GM19452 (cell line): Measurements from ENCODE around the gene DBF4B.

Source experiments
- ATAC-seq: cut with Tn5 transposase; IDR thresholded peaks from one replicate; pipeline ENCODE4 v1.9.1; 2021; ENCODE audit not compliant: unreplicated experiment

DBF4B gene

DNA sequence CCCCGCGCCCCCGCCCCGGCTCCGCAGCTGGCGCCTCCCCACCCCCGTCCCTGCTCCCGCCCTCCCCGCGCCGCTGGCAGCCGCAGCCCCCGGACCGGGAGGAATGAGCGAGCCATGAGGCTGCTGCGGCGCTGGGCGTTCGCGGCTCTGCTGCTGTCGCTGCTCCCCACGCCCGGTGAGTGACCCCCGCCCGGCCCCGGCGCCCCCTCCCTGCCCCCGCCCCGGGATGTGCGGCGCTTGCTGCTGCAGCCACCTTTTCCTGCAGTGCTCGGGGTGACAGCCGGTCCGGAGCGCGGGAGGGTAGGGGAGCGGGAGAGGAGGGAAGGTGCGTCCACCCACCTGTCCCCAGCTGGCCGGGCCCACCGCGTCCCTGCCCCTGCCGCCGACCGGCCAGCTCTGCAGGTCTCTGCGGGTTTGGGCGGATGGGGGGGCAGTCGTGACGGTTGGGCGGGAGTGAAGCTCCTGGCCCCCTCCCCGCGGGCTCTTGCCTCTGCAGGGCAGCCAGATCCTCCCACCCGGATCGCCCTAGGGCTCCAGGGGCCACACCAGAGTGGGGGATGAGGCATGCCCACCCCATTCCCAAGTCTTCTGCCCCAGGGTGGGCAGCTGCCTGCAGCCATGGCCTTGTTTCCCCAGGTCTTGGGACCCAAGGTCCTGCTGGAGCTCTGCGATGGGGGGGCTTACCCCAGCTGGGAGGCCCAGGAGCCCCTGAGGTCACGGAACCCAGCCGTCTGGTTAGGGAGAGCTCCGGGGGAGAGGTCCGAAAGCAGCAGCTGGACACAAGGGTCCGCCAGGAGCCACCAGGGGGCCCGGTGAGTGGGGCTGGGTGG is 50.8 kb downstream of the DBF4B start:
- ATAC-seq, result no peak

DNA sequence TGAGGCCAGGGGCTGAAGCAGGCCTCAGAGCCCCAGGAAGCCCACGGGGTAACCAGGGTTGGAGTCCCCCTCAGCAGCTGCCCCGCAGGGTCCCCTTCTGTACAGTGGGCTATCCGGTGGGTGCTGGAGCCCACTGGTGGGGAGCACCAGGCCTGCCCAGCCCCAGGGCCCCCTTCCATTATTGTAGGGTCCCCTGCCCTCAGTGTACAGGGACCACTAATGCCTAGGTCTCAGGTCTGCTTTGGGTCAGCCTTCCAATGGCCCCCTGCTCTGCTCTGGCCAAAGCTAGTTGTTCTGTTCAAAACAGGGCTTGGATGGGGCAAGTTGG is 51.4 kb downstream of the DBF4B start:
- ATAC-seq, result no peak

DNA sequence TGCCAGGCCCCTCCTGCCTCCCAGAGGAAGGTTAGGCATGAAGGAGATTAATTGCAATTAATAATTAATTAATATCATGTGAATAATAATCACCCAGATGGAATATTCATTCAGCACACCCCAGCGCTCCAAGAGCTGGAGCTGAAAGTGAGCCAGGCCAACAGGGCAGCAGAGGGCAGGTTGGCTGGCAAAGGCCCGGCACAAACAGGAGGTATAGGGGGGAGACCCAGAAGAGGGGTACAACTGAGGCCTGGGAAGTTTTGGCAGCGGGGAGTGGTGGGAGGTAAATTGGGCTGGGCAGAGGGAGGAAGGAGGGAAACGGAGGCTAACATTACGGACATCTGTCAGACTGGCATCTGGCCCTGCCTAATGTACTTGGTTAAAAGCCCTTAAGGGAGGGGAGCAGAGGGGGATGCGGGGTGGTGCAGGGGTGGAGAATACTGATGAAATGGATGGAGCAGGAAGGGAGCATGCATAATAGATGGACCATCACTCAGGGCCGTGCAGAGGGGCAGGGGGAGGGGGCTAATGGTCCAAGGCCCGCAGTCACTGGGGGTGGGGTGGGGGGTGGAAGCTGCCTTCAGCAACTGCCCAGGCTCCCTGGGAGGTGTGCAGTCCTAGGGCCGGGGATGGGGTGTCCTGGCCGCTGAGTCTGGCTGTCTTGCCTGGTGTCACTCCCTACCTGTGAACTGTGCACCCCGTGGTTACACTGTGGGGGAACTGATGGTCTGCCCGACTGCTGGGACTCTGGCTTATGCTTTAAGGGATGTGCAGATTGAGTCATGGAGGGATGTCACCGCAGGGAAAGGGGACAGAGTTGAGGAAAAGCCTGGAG is 52.2 kb downstream of the DBF4B start:
- ATAC-seq, result no peak

DNA sequence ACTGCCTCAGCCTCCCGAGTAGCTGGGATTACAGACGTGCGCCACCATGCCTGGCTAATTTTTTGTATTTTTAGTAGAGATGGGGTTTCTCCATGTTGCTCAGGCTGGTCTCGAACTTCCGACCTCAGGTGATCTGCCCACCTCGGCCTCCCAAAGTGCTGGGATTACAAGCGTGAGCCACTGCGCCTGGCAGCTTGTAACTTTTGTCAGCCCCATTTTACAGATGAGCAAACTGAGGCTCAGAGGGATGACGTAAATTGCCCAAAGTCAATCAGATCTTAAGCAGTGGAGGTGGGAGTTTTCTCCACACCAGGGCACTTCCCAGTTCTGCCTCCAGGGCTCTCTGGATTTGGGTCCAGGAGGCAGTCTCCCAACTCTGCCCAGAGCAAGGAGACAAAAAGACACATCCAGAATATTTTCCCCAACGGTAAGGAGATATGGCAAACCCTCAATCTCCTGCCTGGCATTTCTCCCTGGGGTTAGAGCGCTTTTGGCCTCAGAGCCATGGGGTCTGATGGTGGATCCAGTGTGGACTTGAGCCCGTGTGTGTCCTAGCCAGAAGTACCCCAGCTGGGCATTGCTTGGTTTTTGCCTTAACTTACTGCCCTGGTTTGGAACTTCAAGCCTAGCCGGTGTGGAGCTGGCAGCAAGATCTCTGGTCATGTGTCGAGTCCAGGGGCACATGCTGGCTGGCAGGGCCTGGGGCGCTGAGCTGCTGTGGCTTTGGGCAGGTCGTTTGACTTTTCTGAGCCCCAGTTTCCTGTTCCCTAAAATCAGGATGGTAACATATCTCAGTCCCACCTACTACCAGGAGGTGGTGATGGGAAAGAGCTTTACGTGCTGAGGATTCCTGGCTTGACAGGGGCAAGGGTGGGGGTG is 53.7 kb downstream of the DBF4B start:
- no peak for ATAC-seq

DNA sequence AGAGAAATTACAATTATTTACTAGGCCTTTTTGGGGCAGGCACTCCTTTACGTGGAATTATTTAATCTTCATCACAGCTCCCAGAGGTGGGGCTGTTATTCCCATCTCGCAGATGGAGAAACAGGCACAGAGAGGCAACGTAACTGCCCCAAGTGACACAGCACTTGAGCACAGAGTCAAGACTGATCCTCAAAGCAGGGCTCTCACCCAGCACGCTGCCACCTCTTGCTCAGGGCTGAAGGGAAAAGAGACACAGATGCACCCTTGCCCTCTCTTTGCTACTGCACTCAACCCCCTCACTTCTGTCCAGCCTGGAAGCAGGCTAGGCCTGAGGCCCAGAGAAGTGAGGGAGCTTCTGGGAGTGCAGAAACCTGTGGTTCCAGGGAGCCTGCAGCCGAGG is 54.7 kb downstream of the DBF4B start:
- no peak for ATAC-seq

DNA sequence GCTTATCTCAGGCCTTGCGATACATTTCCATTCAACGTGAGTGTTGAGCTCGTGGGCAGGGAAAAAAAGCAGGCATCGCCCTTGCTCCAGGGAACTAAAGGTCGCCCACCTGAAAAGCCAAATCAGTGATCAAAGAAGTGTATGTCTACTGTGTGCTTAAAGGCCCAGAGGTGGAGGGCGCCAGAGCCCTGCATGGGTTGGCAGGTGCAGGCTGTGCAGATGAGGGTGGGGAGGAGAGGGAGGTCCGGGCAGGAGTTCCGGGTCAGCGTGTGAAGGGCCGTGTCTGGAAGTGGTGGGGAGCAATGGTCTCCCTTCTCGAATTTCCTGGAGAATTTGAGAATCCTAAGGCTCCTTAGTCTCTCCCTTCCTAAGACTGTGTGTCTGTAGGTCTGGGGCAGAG is 57.5 kb downstream of the DBF4B start:
- ATAC-seq, result no peak

DNA sequence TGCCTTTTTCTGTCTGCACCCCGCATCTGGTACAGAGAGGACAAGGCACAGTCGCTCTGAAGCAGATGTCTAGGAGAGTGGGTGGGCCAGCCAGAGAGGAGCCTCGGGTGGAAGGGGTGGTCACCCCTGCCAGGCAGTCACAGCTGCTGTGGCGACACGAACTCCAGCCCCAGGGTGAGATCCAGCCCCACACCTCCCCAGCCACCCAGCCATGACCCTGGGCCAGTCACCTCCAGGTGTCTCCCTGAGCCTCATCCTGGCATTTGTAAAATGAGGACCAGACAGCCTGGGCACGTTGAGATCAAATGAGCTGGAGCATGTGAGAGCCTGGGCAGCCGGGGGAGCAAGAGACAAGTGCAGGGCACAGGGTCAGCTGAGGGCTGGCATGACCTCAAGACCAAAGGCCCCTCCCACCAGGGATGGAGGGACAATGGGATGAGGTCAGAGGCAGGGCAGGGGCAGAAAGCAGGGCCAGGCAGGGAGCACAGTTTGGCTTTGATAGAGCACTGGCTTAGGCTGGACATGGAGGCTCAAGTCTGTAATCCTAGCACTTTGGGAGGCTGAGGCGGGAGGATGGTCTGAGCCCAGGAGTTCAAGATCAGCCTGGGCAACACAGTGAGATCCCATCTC is 58.1 kb downstream of the DBF4B start:
- ATAC-seq, result no peak

DNA sequence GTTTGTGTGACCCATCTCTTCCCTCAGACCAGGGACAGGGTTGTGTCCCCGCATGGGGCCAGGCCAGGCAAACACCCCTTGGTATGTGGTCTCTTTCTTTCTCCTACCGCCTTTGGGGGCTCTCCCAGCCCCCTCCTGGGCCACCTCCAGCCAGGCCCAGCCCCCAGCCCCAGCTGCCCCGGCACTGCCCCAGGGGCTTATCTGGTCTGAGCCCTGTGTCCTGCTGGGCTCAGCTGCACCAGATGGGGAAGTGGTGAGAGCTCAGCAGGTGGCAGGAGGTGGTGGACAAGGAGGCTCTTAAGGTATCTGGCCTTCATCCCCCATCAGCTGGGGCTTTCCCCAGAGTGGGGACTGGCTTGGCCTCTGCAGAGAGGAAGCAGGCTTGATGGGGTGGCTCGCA is 59.0 kb downstream of the DBF4B start:
- ATAC-seq, result no peak

DNA sequence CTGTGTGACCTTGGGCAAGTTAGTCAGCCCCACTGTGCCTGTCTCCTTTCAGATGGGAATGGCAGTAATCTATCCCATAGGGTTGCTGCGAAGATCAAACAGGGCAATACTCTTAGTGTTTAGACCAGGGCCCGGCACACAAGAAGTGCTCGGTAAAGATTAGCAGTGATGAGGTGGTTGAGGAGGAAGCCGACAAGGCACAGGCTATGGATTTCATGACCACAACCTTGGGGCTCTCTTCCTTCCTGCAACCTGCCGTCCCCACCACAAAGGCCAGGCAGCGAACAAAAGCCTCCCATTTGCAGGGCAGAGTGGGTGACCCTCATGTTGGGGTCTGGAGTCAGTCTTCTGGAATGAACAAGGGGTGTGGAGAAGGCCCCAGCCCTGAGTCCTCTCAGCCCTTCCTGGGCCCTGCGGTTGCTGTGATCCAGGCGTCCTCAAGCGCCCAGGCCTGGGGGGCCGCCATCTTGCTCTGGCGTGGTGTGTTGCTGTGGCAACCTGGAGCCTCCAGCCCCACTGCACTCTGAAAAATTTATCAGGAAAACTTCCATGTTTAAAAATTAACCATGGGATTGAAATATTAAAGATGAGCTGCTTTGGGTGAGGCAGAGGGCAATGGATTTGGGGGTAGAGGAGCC is 60.2 kb downstream of the DBF4B start:
- ATAC-seq, result no peak

DNA sequence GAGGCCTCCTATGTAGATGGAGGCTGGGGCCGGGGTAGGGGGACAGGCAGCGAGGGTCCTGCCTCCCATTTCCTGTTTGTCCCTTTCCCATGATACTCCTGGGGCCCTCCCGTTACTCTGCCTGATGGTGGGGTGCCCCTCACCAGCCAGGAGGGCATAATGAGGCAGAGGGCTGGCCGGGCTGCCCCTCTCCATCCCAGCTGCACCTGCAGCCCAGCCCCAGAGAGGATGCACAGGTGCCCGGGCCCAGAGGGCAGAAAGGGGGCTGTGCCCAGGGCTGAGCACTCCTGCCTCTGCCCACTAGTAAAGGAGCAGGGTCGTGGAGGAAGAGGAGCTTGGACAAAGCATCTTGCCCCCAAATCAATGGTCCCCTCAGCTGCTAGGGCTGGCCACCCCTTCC is 60.8 kb downstream of the DBF4B start:
- no peak for ATAC-seq

DNA sequence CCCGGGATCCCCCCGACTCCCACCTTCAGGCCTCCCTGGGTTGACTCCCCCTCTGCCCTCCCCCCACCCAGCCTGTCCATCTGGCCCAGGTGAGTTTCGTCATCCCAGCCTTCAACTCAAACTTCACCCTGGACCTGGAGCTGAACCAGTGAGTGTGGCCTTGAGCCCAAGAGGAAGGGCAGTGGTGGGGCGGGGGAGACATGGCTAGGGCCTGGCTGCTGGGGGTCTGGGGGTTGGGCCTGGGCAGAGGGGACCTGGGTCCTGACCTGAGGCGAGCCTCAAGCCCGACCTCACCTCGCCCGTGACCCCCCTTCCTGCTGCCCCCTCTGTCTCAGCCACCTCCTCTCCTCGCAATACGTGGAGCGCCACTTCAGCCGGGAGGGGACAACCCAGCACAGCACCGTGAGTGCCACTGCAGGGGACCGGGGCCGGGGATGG is 61.2 kb downstream of the DBF4B start:
- no peak for ATAC-seq

DNA sequence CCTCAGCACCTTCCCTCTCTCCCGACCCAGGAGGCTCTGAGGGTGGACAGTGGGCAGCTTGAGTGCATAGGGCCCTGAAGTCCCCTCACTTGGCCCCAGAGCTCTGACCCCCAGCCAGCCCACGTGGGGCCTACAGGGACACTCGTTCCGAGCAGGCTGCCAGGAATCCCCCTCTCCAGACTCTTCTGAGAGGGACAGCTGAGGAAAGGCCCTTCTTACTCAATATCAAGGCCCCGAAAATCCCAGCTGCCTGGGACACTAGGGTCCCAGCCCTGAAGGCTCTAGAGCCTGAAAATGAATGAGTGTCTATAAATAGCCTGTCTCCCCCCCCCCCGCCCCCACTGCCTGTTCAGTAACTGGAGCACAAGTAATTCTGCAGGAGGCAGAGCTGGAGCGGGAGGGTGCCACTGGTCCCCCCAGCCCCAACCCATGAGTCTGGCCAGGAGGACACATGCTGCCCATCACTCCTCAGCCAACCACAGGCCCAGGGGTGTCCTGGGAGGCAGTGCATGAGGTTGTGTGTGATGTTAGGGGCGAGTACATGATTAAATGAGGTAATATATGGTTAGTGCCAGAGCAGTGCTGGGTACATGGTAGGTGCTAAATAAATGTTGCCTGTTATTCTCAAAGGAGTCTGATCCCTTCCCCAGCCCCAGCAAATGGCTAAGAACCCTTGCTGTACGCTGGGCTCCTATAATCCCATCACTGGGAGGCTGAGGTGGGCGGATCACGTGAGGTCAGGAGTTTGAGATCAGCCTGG is 61.9 kb downstream of the DBF4B start:
- ATAC-seq, result no peak

DNA sequence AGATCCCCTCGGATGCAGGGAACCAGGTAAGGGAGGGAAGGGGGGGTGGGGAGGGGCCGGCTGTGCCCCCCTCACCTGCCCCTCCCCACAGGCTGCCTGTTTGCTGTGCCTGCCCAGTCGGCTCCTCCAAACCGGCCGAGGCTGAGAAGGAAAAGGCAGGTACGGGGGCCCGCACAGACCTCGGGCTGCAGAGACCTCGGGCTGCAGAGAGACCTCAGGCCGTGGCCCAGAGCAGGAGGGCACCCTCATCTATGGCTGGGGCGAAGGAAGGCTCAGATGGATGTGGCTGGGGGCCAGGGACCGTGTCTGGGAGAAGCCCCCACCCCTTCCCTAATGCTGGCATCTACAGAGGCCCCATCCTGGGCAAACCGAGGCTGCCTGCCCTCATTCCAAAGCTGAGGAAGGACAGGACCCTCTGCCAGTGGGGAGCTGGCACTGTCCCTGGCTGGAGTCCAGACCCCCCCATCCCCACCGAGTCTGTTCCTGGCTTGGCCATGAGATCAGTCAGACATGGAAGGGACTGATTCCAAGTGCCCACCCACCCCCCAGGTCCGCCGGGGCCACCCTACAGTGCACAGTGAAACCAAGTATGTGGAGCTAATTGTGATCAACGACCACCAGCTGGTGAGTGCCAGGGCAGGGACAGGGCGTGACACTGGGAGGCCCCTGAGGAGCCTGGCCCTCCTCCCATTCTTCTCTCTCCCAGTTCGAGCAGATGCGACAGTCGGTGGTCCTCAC is 64.0 kb downstream of the DBF4B start:
- ATAC-seq, result no peak

DNA sequence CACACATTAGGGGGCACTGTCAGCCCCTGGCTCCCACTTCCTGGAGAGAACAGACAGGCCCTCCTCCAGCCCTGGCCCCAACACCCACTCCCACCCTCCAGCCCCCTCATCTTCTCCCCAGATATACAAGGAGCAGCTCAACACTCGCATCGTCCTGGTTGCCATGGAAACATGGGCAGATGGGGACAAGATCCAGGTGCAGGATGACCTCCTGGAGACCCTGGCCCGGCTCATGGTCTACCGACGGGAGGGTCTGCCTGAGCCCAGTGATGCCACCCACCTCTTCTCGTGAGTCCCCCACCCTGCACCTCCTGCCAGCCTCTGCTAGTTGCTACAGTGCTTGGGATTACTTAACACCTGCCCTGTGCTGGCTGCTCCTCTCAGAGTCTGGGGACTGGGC is 64.7 kb downstream of the DBF4B start:
- ATAC-seq, result no peak

DNA sequence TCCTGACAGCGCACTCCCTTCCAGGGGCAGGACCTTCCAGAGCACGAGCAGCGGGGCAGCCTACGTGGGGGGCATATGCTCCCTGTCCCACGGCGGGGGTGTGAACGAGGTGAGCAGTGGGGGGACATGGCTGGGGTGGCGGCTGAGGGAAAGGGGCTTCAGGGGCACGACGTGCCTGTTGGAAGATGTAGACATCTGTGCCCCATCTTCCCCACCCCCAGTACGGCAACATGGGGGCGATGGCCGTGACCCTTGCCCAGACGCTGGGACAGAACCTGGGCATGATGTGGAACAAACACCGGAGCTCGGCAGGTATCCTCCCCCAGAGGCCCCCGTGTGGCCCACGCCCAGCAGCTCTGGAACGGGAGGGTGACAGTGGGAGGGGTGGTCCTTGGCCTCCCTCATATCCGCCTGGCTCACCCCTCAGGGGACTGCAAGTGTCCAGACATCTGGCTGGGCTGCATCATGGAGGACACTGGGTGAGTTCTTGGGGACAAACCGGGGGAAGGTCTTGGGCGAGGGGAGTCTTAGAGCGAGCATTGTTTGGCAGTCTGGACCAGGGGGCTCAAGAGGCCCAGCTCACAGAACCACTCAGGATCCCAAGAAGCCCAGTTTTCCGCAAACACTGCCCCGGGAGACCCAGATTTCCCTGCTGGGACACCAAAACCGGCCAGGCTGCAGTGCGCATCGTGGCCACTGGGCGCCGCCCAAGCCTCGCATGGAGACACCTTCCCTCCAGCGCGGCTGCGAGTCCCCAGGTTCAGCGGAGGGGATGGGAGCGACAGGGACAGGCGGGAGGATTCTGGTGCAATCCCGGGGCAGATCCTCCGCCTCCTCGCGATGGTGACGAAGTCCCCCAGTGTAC is 66.0 kb downstream of the DBF4B start:
- no peak for ATAC-seq

DNA sequence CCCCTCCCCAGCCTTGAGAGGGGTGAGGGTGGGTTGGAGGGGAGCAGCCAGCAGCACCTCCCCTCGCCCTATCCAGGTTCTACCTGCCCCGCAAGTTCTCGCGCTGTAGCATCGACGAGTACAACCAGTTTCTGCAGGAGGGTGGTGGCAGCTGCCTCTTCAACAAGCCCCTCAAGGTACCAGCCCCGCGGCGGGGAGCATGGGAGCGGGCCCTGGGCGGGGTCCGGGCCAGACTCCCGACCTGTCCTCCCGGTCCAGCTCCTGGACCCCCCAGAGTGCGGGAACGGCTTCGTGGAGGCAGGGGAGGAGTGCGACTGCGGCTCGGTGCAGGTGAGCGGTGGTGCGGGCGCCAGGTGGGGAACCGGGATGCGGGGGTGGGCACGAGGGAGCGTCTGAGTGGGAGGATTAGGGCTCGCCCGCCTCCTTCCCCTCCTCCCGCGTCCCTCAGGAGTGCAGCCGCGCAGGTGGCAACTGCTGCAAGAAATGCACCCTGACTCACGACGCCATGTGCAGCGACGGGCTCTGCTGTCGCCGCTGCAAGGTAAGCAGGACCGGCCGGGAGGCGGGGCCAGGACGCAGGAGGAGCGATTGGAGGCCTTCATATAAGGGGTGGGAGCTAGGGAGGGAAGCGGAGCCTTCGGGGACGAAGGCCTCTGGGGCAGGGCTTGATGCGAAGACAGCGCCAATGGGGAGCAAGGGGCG is 66.8 kb downstream of the DBF4B start:
- ATAC-seq, result peak; percentile 83

DNA sequence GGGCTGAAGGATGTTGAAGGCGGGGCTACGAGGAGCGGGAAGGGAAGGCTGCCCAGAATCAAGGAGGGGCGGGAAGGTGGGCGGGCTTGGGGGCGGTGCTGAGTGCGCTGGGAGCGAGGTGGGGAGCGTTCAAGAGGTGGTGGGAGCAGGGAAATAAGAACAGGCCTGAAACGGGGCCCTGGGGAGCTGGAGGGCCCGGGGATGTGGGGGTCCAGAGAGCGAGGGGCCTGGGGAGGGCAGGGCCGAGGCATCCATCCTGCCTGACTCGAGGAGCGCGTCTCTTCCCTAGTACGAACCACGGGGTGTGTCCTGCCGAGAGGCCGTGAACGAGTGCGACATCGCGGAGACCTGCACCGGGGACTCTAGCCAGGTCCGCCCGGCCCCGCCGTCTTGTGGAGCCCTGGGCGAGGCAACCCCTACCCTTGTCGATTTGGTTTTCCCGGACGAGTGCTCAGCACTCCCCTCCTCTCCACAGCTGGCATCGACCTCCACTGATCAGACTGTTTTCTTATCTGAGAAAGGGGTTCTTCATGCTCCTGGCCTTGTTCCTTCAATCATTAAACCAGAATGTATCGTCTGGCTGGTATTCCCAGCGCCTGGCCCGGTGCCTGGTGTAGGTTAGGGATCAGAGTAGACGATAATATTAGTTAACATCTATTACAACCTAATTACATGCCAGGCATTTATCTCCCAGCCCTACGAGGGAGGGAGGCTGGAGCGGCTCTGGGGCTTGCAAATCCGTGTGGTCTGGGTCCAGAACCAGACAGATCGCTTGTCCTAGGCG is 67.6 kb downstream of the DBF4B start:
- ATAC-seq, result no peak
